AG08395 (cell line): Measurements from ENCODE around the gene ARHGEF4.
"Not testable (repeated sequence)": the region's sequence is repeated elsewhere in the genome, so short reads cannot be mapped to it uniquely, and the experiment has no call there.

Experiments
- DNase-seq: peaks from one replicate; pipeline ENCODE4 v3.0.0; 2012; ENCODE audit warnings: mixed read lengths, low spot score

ARHGEF4 gene

DNA sequence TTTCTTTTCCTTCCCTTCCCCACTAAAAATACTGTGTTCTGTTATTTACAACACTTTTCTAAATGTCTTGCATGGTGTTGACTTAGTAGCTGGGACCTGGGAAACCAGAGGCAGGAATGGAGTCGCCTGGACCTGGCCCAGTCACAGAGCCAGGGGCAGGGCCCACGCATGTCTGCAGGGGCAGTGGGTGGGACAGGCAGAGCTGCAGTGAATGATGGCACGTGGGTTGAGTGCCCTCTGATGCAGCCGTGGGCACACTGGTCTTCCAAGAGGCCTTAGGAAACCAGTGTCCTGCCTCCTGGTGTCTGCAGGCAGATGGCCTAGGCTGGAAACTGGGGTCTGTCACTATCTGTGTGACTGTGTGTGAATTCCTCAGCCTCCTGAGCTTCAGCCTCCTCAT lies 46.8 kb downstream of the ARHGEF4 start:
- no peak for DNase-seq

DNA sequence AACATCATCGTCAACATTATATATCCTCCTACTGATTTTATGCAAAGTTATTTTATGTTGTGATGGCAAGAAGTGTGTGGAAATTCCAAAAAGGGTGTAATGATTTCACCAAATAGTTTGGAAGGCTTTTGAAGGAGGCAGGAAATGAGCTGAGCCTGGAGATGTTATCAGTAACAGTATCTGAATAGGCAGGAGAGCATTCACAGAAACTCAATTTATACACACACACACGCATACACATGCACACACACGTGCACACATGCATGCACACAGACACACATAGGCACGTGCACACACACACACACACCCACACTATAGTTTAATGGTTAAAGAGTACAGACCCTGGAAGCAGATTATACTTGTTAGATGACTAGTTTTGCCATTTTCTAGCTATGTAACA lies 47.3 kb downstream of the ARHGEF4 start:
- DNase-seq, result no peak

DNA sequence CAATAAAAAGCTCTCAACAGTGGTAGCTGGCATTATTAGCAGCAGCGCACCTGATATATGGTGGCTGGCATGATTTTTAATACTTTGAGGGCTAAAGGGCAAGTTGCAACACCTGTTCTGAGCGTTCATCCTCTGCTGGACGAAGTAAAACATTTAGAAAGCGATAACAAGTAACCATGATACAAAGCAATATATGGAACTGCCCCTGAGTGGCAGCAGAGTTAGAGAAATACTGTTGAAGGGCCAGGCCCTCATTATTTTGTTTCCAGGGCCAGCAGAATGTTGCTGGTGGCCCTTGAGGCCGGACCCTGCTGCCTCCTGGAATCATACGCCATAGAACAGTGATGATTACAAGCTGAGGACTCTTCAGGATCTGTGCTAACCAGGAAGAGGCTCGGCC lies 47.8 kb downstream of the ARHGEF4 start:
- no peak for DNase-seq

DNA sequence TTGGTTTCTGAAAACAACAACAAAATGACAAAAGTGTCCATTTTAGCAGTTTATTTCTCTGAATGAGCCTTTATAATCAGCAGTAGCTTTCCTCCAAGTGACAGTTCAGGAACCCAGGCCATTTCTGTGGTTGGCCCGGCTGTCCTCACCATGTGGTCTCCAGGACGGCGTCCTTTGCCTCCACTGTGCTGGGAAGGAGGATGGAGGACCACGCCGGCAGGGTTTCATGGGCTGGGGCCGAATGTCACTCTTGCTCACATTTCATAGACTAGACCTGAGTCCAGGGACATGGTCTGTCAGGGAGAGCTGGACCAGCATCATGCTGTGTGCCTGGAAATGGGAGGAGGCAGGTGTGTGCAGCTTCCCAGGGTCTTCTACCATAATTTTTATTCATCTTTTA lies 50.9 kb downstream of the ARHGEF4 start:
- no peak for DNase-seq

DNA sequence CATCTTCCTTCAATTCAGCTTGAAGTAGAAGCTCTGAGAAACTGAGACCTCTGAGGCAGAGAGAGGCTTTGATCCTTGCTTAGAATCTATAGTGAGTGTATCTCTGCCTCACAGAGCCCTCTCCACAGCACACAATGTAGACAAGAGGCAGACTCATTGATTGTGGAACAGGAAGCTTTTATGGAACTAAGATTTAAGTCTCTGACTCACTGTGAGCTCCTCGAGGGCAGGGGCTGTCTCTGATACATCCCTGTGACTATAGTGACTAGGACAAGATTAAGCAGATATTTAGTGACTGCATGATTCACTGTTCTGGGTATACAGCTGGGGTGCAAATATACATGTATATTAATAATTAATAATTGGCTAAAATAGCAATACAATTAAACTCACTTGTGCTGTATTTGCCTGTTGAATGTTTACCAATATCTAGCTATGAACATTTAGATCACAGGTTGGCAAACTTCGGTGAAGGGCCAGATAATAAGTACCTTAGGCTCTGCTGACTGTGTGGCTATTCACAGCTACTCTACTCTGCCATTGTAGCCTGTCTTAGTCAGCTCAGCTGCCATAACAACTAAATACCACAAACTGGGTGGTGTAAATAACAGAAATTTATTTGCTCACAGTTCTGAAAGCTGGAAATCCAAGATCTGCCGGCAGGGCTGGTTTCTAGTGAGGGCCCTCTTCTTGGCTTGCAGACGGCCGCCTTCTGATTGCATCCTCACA lies 54.4 kb downstream of the ARHGEF4 start:
- DNase-seq, result no peak

DNA sequence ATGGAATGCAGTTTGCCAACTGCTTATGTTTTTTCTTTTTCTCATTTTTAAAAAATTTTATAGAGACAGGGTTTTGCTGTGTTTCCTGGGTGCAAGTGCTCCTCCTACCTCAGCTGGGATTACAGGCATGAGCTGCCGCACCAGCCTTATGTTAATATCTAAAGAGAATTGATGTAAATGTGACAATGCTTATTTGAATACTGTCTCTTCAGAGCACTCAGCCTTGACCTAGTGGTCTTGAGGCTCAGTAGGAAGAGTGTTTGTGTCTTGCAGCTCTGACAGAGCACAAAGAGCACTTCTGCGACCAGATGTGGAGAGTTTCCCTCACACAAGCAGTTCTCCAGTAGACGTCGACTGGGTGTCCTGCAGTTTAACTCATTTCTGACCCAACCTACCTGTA lies 55.3 kb downstream of the ARHGEF4 start:
- no peak for DNase-seq

DNA sequence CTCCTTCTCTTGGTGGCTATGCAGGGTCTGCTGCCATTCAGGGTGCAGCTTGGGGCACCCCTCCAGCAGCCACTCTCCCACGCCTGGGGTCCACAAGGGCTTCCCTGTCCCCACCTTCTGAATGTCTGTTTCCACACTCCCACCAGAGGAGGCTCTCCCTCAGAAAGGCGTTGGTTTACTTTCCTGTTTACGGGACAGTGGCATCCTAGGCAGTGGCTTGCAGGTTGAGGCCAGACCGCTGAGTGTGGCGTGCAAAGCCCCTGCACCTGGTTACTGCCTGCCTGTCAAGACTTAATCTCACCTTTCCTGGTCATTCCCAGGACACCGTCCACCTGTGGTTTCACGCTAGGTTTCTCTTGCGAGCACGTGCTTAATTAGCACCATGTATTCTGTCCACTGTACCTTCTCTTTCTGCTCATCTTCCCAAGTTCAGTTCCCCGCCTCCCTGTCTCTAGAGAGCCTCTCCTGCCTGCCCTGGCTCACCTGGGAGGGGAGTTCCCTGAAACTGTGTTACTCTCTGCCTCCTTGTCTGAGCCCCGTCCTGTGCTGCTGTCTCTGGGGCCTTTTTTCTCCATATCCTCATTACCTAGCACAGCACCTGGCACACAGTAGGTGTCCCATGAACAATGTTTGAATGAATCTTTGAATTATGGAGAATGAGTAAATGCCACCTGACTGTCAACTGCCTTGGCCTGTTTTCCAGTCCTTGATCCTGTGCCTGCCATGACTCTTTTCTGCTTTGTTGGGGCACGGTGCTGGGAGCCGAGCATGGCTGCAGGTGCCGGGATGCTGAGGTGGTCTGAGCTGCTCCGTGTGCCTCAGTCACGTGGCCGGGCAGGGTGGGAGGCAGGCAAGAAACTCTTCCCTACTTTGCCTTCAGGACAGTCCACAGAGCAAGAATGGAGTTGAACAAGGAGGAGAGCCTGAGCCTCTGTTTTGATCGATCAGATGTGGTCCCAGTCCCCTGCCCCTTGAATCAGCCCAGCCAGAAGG lies 56.4 kb downstream of the ARHGEF4 start:
- no peak for DNase-seq

DNA sequence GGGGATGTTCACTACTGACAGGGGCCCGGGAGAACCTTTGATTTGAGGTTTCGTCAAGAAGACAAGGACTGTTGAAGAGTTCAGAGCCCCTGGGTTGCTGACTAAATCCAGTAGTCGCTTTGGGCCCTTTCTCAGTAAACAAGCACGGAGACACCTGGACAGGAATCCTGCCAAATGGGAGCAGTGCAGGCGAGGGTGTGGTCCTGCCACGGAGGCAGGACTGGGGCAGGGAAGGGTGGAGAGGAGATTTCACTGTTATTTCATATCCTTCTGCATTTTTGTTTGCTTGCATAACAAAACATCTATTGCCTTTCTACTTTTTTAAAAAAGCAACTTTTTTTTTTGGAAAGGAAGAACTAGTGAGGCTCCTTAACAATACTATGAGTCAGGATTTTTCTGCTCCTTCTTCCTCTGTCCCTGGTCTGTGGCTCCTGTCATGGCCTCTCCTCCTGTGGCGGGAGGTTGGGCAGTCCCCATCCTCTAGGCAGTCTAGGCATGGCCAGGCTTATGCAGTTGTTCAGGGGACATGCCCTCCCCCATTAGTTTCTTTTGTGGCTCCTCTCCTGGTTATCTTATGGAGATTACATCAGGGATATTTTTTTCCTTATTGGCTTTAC lies 57.7 kb downstream of the ARHGEF4 start:
- DNase-seq, result no peak

DNA sequence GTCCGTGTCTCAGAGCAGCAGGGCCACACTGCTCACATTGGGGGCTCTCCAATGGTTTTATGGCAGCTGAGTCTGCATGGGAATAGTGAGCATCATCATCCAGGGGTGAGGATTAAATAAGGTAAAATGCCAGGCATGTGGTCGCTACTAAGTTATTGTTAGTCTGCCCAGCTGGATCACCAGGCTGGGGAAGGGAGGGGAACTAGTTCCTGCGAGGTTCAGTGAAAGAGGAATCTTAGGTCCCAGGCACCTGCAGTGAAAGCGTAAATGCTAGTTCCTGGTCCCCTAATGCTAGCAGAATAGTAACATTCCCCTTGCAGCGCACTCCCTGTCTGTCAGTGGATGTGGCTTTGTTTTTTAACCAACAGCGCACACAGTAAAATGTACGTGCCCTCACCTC lies 60.1 kb downstream of the ARHGEF4 start:
- no peak for DNase-seq

DNA sequence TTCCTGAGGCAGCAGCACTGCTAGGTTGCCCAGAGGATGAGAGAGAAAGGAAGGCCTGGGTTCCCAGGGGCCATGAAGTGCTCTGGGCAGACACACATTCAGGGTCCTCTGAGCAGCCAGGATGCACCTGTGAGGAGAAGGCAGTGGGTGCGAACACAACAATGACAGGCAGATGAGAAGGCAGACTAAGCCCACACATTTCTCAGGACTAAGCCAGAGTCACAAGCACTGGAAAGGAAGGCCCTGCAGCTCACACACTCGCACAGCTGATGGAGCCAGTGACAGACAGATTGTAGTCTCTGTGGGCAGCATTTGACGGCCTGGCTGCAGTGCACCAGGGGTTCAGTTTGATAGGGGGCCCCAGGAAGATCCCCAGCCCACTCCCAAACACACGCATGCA lies 61.8 kb downstream of the ARHGEF4 start:
- no peak for DNase-seq

DNA sequence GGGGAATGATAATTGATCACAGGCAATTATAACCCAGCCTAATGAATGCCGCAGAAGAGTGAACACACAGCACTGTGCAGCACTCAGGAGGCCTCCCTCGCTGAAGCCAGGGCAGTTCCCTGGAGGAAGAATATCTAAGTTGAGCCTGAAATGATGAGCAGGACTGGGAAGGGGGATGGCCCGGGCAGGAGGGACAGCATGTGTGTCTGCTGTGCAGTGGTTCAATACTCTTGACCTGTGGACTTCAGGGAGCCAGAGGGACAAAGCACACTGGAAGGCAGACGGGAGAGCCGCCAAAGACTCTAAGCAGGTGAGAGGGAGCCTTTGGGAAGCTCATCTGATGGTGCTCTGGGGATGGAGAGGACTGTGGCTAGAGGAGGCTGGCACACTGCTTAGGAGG lies 62.6 kb downstream of the ARHGEF4 start:
- no peak for DNase-seq

DNA sequence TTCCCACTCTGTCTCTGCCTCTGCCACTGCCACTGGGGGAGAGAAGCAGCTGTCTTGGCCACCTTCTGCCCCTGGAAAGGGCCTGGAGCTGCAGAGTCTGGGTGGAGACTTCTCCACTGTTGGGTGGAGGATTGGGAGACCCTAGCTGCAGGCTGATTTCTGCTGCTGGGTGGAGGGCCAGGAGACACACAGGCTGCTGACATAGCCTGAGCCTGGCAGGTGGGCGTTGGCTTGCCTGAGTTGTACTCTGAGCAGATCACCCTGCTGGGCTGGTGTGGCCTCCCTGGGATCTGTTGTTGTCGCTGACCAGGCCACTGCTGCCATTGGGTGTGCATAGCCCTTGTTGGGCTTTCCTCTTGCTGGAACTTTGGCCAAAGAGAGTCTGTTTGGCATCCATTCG lies 64.3 kb downstream of the ARHGEF4 start:
- no peak for DNase-seq

DNA sequence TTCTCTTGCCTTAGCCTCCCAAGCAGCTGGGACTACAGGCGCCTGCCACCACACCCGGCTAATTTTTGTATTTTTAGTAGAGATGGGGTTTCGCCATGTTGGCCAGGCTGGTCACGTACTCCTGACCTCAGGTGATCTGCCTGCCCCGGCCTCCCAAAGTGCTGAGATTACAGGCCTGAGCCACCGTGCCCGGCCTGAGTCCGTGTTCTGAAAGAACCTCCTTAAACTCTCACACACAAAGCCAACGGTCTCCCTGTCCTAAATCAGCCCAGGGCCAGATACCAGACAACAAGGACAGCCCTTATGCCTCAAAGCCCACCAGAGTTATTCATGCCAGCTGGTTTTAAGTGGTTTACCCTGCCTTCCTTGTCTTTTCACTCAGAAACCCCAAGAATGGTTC lies 64.9 kb downstream of the ARHGEF4 start:
- not testable (repeated sequence) for DNase-seq

DNA sequence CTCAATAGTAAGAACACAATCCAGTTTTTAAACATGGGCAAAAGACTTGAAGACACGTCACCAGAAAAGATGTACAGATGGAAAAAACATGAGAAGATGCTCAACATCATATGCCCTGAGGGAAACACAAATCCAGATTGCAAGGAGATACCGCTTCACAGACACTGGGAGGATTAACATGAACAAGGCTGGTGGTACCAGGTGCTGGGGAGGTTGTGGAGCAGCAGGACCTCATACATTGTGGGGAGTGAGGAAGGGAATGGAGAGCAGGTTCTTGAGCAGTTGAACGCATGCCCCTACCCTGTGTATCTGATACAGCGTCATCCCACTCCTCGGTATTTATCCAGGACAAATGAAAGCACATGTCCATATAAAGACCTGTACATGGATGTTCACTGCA lies 72.1 kb downstream of the ARHGEF4 start:
- DNase-seq, result no peak

DNA sequence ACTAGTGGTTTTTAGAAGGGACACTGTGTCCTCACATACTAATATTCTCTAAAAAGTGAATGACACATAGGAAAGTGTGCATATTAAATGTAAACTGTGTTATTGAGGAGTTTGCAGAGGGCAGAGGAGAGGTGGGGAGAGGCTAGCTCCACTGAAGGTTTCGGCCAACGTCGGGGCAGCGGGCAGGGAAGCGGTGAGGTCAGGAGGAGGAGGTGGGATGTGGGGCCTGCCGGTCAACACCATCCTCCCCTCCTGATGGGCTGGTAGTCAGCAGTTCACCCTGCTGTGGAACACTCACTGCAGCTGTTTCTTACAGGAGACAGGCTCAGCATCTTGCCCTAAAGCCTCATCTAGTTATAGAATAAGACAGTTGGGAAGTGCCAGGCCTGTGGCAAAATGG lies 74.2 kb downstream of the ARHGEF4 start:
- DNase-seq, result no peak

DNA sequence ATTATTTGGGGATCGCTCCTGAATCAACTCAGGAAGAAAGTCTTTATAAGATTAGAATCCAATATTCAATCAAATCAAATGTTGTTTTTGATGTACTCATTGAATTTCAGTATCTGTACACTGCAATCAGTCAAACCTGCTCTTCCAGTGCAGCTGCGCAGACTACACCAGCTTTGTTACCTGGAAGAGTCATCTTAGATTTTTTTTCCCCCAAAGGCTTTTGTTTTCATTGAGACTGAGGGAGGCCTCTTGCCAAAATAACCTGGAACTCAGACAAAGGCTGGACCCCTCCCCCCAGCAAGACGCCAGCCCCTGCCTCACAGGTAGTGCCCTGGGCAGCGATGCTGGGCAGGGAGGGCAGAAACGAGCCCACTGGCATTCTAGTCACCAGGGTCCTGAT lies 74.8 kb downstream of the ARHGEF4 start:
- DNase-seq, result no peak

DNA sequence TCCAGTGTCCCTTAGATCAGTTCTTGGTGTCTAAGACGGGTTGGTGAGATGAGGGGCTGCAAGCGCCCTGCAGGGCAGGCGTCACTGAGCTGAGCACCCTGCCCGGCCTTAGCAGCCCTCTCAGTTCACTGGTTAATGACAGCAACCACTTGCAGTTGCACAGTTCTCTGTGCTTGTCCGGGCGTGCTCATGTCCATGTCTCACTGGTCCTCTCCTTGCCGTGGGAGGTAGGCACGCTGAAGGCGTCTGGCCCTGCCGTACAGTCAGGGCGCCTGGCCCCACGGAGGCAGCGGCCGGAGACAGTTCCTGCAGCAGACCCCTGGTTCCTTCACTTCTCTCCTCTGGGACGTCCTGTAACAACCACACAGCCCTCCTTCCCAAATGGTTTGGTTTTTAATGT lies 75.3 kb downstream of the ARHGEF4 start:
- no peak for DNase-seq

DNA sequence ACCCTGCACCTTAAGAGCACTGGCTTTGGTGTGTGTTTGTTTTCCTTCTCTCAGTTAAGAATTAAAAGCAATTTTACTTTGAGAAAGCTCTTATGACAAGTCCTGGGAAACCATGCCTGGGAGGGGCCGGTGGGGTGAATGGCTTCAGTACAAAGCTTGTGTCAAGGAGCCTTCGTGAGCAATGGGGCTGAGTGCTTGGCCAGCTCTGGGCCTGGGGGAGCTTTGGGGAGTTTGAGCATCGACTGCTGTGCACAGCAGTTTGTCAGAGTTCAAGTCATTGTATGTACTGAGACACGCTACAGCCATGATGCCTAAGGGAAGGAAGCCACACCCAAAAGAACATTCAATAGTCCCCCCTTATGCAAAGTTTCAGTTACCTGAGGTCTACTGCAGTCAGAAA lies 75.8 kb downstream of the ARHGEF4 start:
- DNase-seq, result no peak

DNA sequence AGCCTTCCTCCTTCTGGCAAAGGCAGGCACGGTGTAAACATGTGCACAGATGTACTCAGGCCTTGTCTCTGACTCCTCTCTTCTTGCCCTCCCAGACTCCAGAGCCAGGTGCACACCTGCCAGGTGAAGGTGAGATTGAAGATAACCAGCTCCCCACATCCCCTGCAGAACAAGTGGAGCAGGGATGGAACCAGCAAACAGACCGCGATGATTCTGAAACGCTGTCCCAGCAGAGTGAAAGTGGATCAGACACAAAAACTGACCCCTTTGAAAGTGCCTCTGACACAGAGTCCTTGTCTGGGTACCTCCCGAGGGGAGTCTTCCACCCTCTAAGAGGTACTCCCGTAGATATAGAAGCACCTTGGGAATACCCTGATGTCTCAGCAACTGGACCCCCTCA lies 77.2 kb downstream of the ARHGEF4 start:
- DNase-seq, result no peak

DNA sequence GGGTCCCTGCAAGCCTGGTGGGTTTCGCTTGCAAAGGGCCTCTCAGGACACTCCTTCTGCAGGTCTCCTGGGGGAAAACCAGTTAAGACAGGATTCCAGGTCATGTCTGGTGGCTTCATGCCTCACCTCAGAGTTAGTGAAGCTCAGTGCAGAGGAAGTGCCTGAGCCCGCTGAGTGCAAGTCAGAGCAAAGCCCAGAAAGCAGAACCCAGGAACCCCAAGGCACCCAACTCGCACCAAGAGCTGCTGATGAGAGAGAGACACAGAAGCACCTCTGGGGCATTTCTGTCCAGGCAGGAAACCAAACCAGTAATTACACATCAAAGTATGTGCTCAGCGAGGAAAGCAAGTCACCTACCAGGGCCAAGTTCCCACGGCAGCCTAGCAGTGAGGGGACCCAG lies 78.4 kb downstream of the ARHGEF4 start:
- DNase-seq, result no peak

DNA sequence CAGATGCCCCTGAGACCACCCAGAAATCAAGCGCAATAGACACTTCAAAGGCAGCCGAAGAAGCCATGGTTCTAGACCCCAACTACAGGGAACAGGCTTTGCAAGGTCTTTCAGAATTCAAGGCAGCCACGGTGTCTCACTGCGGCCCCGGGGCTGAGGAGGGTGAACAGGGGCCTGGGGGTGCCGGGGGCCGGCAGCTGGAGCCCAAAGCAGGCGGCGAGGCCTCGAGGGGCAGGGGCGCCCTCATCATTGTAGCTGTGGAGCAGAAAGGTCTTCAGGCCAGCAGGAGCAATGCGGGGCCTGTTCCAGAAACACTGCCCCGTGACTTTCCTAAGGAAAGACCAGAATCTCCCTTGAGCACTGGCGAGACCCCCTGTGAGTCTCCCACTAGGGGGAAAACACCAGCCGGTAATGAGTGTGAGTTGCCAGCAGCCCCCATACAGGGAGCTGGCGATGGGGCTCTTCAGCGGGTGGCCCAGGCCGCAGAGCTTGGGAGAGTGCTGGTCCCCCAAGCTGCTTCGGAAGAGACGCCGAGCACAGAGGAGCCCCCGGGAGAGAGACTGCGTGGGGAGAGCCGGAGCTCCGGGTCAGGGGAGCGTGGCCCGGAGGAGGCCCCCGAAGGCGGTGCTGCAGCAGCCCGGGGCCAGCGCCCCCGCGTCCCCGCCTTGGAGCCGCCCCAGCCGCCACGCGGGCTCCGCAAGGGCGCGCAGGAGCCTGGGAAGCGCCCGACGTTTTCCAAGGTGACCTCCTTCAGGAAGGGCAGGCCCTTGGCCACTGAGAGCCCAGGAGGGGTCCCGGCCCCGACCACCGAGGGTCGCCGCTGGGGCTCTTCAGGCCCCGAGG lies 79.1 kb downstream of the ARHGEF4 start:
- DNase-seq, result no peak

DNA sequence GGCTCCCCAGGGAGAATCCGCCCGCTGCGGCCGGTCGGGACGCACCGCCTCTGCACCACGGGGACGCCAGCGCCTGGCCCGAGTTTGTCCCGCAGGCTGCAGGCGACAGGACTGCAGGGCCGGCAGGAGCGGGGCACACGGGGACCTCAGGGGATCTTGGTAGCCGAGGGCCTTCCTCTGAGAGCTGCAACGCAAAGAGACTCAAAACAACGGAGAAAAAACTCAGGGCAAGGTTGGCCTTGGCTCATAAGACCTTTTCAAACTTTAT lies 79.7 kb downstream of the ARHGEF4 start:
- no peak for DNase-seq
